Cortex of kidney (tissue), 1 donor: ENCODE data around the gene H1-8.

Source experiments
- DNase-seq: peaks from one replicate; lab custom pipeline; 2025; lab: John Stamatoyannopoulos, UW

Gene H1-8

GRCh38 chr3:129593595-129594339 is 50.8 kb downstream of the H1-8 start:
- DNase-seq = no peak

GRCh38 chr3:129594409-129594808 is 51.4 kb downstream of the H1-8 start:
- no peak for DNase-seq

- no peak for DNase-seq
Observed at GRCh38 chr3:129594907-129595390, 52.0 kb downstream of the H1-8 start.

DNA sequence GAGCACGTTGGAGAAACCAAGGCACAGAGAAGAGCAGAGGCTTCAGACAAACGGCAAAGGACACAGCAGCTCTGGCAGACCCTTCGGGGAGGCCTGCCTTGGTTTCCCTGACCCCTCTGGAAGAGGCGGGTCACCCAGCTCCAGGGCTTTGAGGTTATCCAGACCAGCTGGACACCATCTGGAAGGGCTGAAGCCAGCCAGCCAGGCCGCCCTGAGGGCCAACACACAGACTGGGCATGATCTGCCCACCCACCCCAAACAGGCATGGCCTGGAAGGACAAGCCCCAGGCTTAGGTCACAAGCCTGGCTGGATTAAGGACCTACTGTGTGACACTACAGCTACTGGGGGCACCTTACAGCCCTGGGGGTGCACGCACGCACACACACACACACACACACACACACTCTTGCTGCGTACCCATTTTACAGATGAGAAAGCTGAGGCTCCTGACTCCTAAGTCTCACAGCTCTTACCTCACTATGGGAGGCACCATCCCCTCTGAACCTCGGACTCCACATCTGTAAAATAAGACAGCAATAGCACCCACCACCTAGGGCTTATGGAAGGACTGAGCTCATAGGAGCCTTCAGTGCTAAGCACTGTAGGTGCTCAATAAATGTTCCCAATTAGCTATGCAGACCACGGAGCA is 52.7 kb downstream of the H1-8 start:
- no peak for DNase-seq

- DNase-seq = no peak
Observed at GRCh38 chr3:129596194-129597086, 53.5 kb downstream of the H1-8 start.

- DNase-seq = no peak
Observed at GRCh38 chr3:129597087-129597999, 54.4 kb downstream of the H1-8 start.

GRCh38 chr3:129598000-129598381 is 55.0 kb downstream of the H1-8 start:
- DNase-seq = no peak

DNA sequence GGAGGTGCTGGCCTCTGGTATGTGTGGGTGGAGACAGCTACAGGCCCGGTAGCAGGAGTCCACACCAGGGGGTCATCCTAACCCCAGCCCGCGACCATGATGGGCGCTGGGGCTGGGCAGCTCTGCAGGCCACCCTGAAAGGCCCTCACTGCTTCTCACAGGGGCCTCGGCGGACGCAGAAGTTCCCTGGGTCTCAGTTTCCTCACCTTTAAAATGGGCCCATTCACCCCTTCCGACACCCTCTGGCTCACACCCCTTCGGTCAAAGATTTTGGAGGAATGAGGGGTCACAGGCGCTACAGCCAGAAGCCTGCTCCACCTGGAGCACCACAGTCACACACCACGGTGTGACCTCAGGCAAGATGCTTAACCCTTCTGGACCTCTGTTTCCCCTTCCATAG is 55.5 kb downstream of the H1-8 start:
- no peak for DNase-seq

DNA sequence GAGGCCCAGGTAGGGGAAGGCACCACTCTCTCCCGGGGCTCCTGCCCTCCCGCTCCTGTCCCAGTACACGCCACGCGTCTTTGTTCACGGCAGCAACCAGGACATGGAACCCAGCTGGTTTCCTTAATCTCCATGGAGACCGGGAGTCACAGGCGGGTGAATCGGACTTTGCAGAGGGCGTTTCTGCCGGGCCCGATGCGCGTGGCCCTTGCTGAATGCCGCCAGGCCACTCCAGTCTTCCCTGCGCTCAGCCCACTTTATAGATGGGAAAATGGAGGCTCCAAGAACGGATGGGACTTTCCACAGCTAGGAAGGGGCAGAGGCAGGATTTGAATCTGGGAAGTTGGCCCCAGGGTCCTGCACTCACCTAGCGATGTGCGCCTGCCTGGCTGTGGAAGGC is 56.1 kb downstream of the H1-8 start:
- DNase-seq = no peak

DNA sequence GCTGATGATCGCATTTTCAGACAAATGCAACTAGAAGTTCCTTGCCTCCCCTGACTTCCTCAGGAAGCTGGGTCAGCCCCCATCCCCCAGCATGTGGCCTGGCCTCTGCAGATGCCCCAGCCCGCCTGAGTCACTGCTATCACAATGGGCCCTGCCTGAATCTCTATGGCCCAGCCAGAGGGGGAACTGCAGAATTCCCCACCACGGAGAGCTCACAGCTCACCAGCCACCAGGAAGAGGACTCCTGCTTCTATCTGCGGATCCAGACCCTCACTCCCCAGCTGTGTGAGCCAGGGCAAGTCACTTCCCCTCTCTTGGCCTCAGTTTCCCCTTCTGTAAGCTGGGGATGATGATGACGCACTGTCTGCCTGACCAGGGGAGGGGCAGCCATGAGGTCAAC is 56.6 kb downstream of the H1-8 start:
- no peak for DNase-seq

GRCh38 chr3:129600348-129600747 is 57.4 kb downstream of the H1-8 start:
- no peak for DNase-seq
